ENCODE data around the gene RAB30.
"Not testable (repeated sequence)": the region's sequence is repeated elsewhere in the genome, so short reads cannot be mapped to it uniquely, and the experiment has no call there.

The RAB30 gene

DNA sequence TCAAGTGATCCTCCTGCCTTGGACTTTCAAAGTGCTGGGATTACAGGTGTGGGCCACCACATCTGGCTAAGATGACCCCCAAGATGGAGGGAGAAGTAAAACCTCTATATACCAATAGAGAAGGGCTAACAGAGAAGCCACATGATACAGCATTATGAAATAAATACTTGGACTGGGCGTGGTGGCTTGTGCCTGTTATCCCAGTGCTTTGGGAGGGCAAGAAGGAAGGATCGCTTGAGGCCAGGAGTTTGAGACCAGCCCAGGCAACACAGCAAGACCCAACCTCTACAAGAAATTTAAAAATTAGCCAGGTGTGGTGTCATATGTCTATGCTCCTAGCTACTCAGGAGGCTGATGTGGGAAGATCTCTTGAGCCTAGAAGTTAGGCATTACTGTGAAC, 61.7 kb downstream of the RAB30 start:
- no peak for DNase-seq (ENCODE audit: low spot score)

DNA sequence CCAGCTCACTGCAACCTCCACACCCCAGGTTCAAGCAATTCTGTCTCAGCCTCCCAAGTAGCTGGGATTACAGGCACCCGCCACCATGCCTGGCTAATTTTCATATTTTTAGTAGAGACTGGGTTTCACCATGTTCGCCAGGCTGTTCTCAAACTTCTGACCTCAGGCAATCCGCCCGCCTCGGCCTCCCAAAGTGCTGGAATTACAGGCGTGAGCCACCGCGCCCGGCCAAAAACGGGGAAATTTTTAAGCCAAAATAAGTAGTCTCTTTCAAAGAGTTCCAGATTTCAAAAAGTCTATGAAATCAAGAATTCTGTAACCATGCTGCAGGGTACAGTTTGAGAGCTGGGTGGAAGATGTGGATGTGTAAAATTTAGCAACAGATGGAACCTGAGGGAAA, 62.6 kb downstream of the RAB30 start:
- not testable (repeated sequence) for DNase-seq (ENCODE audit: low spot score)

DNA sequence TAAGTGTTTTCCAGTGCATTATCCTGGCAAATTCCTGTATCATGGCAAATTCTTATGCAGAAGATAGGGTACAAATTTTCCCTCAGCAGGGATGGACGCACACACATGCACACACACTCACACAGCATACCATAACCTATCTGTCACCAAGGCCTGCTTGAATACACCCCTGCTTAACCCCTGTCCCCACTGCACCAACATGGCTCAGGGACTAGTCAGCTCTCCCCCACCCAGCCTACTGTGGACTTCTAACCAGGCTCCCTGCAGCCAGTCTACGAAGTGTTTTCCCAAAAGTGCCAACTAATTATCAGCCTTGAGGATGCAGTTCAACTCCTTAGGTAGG, 63.1 kb downstream of the RAB30 start:
- peak; percentile 86 for DNase-seq (ENCODE audit: low spot score)

DNA sequence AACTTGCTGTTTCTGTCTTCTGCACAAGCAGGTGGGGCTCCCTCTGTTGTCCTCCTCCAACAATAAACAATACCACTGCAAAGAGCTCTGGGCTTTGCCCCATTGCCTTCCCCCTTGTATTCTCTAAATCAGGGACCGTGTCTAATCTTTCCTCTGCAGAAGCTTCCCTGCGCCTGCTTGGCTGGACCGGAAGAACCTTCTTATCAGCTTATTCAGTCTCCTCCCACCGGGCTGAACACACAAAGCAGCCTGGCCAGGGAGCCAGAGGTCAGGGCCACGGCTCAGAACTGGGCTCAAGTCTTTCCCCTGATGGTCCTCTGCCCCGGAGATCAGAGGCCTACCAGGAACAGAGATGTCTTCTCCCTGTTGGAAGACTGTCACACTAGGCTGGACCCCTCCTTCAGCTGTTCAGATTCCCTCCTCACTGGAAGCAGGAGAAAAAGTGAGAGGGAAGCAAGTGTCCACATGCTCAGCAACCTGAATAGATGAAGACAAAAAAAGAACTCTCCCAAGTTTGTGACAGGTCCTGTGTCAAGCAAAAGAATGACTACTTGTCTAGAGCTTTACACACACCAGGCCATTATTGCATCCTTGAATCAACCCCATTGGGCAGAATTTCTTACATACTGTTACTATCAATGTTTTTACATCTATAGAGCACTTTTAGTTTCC, 63.7 kb downstream of the RAB30 start:
- peak; percentile 30 for DNase-seq (ENCODE audit: low spot score)

DNA sequence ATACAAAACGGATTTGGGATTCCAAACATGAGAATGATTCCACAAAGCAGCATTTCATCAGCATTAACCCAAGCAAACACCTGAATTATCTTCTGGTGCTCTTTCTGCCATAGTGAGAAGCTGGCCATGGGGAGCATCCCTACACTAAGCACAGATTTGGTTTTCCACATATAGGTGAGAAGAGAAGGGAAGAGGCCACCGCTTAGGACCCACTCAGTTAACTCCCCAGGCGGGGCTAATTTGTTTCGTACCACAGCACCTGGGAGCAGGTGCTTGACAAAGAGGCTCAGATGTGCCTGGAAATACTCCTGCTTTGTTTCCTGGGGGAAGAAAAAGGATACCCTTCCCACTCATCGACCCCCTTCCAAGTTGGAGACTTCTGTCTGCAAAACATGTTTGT, 64.2 kb downstream of the RAB30 start:
- no peak for DNase-seq (ENCODE audit: low spot score)

DNA sequence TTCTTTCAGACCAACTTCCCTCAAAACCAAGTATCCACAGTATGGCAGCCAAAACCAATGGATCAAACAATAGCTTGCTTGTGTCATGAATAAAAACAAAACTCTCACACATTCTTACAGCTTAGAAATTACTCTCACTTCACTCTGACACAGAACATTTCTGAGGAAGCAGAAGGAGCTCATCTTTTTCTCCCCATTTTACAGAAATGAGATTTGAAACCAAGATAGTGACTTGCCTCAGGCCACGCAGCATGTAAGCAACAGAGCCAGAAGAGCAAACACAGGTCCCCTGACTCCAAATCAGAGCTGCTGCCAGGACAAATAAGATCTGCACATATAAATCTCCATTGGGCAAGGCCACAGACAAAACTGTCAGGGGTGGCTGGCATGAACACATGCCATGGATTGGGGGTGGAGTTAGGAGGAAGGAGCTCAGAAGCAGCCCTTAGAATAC, 64.8 kb downstream of the RAB30 start:
- DNase-seq (ENCODE audit: low spot score): peak; percentile 7

DNA sequence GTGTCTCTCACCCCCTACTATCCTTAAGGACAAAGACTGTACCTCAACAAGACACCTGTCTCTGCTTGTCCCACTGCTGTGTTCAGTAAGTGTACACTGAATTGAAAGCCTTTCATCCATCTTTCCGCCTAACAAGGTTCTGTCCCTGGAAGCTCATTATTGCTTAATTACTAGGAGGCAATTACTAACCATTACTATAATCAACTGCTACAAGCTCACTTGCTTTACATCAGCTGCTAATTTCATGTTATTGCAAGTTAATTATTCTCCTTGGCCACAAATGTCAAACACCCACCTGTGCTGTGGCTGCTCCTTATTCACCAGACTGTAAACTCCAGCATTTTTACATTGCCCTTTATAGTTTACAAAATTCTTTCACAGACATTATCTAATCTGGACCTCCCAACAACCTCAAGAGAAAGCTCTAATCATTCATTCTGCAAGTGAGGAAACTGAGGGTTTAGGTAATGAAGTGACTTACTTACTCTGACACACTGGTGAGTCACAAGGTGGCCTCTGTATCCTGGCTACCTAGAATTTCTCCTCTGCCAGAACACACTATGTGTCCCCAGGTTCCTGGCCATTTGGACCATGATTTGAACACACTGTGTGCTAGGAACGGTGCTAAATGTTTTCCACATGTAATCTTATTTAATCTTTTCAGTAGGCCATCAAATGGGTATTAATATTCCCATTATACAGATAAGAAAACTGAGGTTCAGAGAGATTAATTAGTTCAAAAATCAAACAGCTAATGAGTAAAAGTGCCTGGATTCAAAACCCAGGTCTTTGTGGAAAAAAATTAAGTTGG, 66.7 kb downstream of the RAB30 start:
- DNase-seq (ENCODE audit: low spot score): peak; percentile 71

DNA sequence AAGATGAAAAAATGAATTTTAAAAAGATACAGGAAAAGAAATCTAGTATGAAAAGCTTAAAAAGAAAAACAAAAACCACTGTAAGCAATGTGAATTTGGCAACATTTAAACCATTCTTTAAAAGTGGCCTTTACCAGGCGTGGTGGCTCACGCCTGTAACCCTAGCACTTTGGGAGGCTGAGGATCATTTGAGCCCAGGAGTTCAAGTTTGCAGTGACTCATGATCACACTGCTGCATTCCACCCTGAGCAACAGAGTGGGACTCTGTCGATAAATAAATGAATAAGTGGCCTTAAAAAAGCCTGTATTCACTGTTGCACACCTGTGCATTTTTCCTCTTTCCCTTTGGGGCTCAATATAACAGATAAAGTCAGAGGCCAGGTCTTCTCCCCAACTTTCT, 69.2 kb downstream of the RAB30 start:
- DNase-seq (ENCODE audit: low spot score): peak; percentile 19

DNA sequence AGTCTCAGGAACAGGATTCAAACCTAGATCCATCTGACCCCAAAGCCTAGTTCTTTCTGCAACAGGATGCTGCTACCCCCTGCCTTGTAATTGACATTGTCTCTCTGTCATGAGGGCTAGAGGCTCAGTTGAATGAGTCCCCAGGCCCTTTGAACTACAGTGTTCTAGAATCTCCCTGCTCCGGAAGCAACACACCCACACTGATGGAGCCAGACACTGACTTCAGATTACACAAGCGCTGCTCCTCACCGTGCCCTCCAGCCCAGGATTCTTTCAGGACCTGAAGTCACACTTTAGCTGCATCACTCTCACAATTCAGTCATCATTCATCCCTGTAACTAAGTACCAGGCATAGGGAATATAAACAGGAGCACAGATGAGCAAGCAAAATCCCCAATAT, 69.6 kb downstream of the RAB30 start:
- no peak for DNase-seq (ENCODE audit: low spot score)

DNA sequence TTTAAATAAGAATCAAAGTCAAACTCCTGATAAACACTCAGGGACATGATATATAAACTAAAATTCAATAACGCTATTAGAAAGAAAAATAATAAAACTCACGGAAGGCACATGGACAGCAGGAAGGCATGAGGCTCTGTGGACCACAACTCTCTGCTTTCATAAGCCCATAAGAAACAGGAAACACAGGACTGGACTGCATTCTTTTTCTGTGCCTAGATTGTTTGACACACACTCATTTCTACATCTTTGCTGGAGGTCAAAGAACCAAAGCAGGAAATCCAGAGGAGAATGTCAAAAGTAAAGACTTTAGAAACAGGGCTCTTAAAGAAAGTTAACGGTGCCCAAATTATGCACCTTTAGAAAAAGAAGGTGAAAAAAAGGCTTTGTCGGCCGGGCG, 71.3 kb downstream of the RAB30 start:
- no peak for DNase-seq (ENCODE audit: low spot score)

DNA sequence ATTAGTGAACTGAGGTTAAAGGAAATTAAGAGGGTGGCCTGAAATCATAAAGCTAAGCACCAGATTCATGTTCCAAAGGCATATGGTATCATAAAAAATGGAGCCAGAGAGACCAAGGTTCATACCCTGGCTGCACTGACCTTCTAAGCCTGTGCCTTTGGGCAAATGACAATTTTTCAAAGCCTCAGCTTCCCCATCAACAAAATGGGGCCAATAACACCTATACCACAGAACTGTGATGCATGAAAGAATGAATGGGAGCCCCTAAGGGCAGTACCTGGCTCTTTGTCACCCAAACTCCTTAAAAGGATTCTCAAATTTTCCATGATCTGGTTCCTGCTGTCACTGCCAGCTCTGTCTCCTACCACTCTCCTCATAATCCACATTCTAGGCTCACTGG, 72.5 kb downstream of the RAB30 start:
- no peak for DNase-seq (ENCODE audit: low spot score)

DNA sequence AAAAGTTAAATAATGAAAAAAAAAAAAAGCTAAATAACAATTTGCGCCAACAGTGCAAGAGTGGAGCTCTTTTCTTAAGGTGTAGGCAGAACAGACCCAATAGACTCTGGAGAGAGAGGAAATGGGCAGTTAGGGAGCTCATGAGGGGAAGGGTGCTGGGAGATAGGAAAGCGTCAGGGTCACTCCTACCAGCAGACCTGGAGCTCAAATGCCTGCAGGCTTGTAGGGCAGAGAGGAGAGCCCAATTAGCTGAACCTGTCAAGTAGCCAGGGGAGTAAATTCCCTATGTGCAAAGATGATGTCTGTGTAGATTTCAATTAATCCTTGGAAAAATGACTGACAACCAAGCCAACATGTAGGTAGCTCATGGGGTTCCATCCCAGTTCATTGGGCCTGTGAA, 73.0 kb downstream of the RAB30 start:
- no peak for DNase-seq (ENCODE audit: low spot score)

DNA sequence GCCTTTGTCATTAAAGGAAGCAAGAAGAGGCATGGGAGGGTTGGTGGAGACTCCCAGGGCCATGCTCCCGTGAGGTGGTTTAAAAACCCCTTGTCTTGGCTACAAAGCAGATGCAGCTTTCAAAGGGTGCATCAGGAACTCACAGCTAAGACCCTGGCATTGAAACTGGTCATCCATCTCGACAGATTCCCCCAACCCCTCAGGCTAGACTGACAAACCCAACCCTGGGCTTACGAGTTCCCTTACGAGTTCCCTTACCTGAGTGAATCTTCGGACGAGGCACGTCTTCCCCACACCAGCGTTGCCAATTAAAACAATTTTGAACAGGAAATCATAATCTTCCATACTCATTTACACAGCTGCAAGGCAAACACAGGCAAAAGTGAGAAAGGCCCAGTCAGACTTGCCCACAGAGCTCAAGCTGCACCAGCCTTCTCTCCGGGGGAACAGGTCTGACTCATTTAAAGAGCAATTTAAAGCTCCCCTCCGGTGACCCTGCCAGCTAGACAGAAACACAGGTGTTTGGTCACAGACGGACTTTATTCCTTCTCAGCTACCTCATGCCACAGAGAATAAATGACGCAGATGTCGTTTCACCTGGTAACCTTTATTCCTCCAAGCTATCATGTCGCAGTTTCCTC, 74.6 kb downstream of the RAB30 start:
- DNase-seq (ENCODE audit: low spot score): peak; percentile 68

DNA sequence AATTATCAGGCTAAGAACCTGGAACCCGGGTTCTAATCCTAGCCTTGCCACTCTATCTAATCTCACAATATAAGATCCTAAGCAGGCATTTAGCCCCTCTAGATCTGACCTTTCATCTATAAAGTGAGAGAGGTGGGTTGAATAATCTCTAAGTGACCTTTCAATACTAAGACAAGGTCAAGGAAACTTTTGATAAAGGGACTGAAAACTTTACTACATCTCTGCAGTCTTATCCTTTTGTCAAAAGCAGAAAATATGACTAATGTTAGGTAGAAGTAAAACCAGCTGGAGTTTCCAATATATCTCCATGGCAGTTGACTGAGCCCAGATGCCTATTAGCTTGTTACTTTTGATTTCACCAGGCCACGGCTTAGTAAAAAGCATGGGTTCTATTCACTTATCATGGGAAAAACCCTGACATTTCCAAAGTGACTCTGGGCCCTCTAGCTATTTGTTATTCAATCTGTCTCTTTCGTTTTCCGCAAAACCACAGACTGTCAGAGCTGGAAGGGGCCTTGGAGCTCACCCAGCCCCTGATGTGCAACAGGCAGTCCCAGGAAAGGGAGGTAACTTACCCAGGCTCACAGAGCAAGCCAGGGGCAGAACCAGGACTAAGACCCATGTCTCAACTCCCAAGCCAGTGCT, 75.8 kb downstream of the RAB30 start:
- no peak for DNase-seq (ENCODE audit: low spot score)

DNA sequence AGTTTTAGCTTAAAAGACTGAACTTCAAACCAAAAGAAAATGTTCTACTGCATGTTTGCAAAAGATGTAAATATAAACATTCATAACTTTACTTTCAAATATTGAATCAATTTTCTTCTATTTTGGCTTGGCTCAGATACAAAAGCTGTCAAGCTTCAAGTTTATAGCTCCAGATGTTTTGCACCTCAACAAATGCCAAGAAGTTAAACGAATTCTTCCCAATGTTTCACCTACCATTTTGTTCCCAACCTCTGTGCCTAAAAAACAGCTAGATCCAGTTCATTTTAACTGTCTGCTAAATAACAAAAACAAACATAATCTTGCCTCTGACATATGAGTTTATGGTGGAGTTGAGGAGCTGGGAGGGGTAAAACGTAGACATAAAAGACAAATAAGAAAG, 76.5 kb downstream of the RAB30 start:
- DNase-seq (ENCODE audit: low spot score): no peak

DNA sequence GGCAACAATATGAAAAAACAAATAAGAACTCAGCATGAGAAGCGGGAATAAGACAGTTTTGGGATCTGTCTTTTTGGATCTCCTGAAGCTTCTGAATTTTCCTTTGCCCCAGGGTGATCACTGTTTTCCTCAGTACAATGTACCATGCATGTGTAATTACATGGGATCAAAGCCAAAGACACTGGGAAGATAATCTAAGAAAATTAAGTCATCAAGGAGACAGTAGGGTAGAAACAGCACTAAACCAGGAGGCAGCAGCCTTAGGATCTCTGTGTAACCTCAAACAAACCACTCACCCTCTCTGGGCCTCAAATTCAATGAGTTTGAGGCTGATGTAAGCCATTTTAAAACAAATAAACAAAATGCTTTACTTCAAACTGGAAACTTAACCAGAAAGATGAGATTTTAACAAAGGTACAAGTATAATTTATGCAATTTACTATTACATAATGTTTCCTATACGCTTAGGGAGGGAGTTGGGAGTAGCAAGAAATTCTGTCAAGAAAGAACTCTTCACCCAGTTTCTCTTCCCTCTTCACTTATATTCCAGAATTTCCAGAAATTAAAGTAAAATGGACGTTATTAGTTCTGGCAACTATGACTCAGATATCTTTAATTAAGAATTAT, 77.0 kb downstream of the RAB30 start:
- no peak for DNase-seq (ENCODE audit: low spot score)

DNA sequence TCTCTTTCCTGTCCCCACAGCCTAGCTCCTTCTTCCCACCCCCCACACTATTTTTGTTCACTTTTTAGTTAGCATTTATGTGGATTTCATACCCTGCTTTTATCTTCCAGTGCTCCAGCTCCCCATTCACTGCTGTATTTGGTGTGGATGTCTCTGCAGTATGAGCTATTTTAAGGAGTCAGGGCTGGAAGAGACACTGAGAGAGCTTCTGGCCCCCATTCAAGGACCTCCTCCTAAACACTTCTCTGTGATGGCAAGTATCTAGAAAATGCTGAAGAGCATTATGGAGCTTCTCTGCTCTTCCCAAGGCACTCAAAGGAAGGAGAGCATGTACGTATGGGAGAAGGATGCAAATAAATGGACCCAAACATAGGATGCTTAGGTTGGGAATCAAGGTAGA, 79.5 kb downstream of the RAB30 start:
- DNase-seq (ENCODE audit: low spot score): no peak

DNA sequence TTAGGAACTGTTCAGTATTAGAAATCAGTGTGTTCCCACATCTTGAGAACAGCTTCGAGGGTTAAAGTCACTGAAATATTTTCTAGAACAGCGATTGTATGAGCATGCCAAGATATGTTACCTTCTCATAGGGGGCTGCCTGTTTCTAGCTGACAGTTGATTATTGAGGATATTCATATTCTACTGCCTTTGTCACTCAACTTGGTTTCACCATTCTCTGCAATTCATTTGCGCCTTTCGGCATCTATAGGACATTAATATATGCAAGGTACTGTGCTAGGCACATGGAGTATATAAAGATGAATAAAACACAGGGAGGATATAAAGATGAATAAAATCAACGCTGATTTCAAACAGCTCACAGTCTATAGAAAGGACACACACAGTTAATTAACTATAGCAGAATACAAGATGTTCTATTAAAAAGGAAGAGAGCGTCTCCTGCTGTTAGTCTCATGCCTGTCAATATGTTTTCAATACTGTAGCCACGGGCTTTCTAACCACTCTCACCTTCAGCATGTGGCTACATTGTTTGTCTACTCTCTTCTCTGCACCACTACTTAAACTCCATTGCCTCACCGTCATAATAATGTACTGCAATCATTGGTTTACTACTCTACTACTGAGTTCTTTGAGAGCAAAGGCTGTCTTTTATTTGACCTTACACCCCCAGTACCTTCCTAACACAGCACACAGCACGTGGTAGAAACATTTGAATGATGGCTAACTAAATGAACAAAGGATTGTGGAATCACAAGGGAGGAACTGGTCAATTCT, 81.9 kb downstream of the RAB30 start:
- no peak for DNase-seq (ENCODE audit: low spot score)

DNA sequence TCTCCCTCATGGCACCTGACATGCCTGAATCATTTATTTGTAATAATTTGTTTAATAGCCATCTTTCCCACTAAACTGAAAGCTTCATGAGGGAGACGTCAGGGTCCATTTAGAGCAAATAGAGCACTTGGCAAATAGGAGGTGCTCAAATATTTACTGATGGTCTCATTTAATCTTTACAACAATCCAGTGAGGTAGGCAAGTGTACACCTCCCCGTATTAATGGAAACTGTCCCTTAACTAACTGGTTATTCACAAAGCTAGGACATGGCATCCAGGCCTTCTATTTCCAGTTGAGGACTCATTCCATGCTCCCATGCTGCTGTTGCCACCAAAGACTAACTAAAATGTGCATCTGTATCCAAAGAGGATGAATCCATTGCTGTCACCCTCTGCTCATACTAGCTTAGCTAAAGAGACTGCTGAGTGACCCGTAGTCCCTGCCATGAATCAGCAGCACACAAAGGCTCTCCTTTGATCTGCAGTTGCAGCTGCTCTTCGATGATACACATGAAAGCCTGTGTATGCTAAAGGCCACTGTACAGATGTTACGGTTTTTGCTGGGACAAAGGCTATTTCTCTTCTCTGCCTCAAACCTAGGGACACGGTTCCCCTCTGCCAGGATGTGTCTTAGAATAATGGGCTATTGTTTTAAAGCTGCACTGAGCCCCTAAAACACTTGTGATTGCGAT, 82.6 kb downstream of the RAB30 start:
- DNase-seq (ENCODE audit: low spot score): no peak

DNA sequence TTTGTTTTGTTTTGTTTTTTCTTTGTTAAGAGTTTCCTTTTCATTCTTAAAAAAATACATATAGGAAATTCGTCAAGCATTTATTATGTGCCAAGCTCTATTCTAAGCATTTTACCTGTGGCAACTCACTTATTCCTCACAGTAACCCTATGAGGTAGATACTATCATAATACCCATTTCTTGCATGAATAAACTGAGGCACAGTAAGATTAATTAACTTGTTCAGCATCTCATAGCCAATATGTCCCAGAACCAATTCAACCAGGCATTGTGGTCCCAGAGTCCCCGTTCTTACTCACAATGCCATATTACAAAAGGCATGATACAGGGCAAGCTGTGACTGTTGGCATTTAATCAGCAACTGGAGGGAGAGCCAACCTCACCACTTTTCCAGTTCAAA, 83.7 kb downstream of the RAB30 start:
- DNase-seq (ENCODE audit: low spot score): no peak

DNA sequence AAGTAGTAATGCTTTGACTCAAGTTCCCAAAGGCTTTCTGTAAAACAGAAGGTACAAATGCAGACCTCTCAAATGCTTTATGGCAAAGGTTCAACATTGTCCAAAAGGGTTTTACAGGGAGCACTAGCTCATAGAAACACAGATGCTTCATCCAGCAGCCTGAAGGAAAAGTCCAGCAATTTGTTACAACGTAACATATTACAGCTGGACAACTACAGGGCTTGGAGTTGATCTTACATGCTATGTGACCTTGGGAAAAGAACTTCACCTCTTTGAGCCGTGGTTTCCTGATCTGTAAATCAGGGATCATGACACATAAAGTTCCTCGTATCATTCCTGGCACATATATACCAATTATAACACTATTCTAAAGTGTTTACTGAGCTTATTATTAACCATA, 85.3 kb downstream of the RAB30 start:
- DNase-seq (ENCODE audit: low spot score): no peak
